K562 (cell line): ENCODE measurements around the gene HES3. TPM values are rescaled to one million over a fixed set of nuclear protein-coding genes. Genes with fewer than 3 reads are reported as not detected.

Experiments
- ATAC-seq: fragments of 200-7000 bp; cut with Tn5 transposase; 3 replicates; pipeline ENCODE4 v1.9.1; 2020; ENCODE audit warnings: moderate library complexity
- BruUV-seq: library from RNA; stranded (reverse); fragments of 400-500 nt; replicated peaks from 2 replicates; lab custom pipeline; 2021; lab: Mats Ljungman, UMichigan
- CTCF ChIA-PET: fragments of 300-600 bp; formaldehyde crosslinking; extraction: SDS; loops from one replicate; lab custom pipeline; 2021; ENCODE audit warnings: low intra/inter-chr PET ratio; lab: Yijun Ruan, JAX
- POLR2A ChIA-PET: fragments of 300-600, 350-650 bp; sonication (Branson Sonifier 250); formaldehyde crosslinking; extraction: SDS; loops from one replicate; lab custom pipeline; 2021; ENCODE audit warnings: antibody characterized with exemption, inconsistent platforms; lab: Yijun Ruan, JAX
- DNase-seq, 4 experiments: peaks; one replicate each; pipeline versions ENCODE4 v3.0.0 to v3.0.0-alpha.2; 2011 to 2018; ENCODE audit warnings: low spot score in 3 of 4, mixed read lengths in 3 of 4; ENCODE audit errors: extremely low read depth in 1 of 4
- FAIRE-seq: peaks from 2 replicates; lab custom pipeline; 2011; peaks lifted over from hg19 to GRCh38; lab: Jason Lieb, UNC
- H2AFZ ChIP-seq: 2 replicates; pipeline ENCODE4 v1.6.0; 2011; ENCODE audit warnings: low read depth, low read length, control low read depth, inconsistent platforms
- H3K27ac ChIP-seq: fragments of 200-600 bp; 3 replicates; pipeline ENCODE4 v1.8.0; 2011; ENCODE audit warnings: low read depth, mild to moderate bottlenecking, control low read depth, inconsistent platforms, low read length, moderate library complexity, mixed read lengths; ENCODE audit errors: extremely low read depth
- H3K27me3 ChIP-seq, 2 experiments: fragments of 300-600 bp in 1 of 2; 2 replicates in 1 of 2; 3 replicates in 1 of 2; pipeline versions ENCODE4 v1.6.0 to v1.8.0; 2011; ENCODE audit warnings: inconsistent platforms in 2 of 2, low read length in 2 of 2, mild to moderate bottlenecking in 1 of 2, mixed read lengths in 1 of 2, moderate library complexity in 1 of 2; ENCODE audit not compliant: control insufficient read depth in 2 of 2, insufficient read depth in 2 of 2
- H3K36me3 ChIP-seq: fragments of 300-600 bp; 3 replicates; pipeline ENCODE4 v1.8.0; 2011; ENCODE audit warnings: mild to moderate bottlenecking, low read length, inconsistent platforms; ENCODE audit not compliant: control insufficient read depth, insufficient read depth
- H3K4me1 ChIP-seq, 2 experiments: fragments of 200-600 bp in 1 of 2; replicated peaks in 1 of 2; 2 replicates in 1 of 2; 3 replicates in 1 of 2; pipeline versions ENCODE4 v1.5.1 to v1.8.0; 2011; ENCODE audit warnings: inconsistent platforms in 2 of 2, low read length in 2 of 2, mild to moderate bottlenecking in 1 of 2, mixed read lengths in 1 of 2, moderate library complexity in 1 of 2; ENCODE audit not compliant: control insufficient read depth in 2 of 2, insufficient read depth in 2 of 2
- H3K4me2 ChIP-seq: 2 replicates; pipeline ENCODE4 v1.6.1; 2011; ENCODE audit warnings: low read length, control low read depth, inconsistent platforms, mixed read lengths; ENCODE audit not compliant: insufficient read depth
- H3K4me3 ChIP-seq: fragments of 200-600 bp; sonication (generic), shearing (Covaris generic); 2 replicates; pipeline ENCODE4 v1.5.1; 2016; ENCODE audit warnings: control low read depth, inconsistent platforms
- H3K79me2 ChIP-seq: fragments of 200-600 bp; 3 replicates; pipeline ENCODE4 v1.8.0; 2011; ENCODE audit warnings: low read length, inconsistent platforms; ENCODE audit not compliant: control insufficient read depth, insufficient read depth
- H3K9ac ChIP-seq, 2 experiments: 2 replicates each; pipeline versions ENCODE4 v1.6.0 to v1.6.1; 2011; ENCODE audit warnings: low read depth in 2 of 2, low read length in 2 of 2, control low read depth in 1 of 2, inconsistent platforms in 1 of 2, mild to moderate bottlenecking in 1 of 2, mixed read lengths in 1 of 2; ENCODE audit not compliant: insufficient read depth in 1 of 2
- H3K9me1 ChIP-seq: one replicate; pipeline ENCODE4 v1.6.0; 2011; ENCODE audit warnings: inconsistent platforms, mild to moderate bottlenecking, low read length, moderate library complexity; ENCODE audit not compliant: control insufficient read depth, insufficient read depth
- H3K9me3 ChIP-seq: replicated peaks from 2 replicates; pipeline ENCODE4 v1.5.1; 2011; ENCODE audit warnings: low read depth, low read length, inconsistent platforms; ENCODE audit not compliant: control insufficient read depth, insufficient read depth
- H4K20me1 ChIP-seq: replicated peaks from 2 replicates; pipeline ENCODE4 v1.6.1; 2011; ENCODE audit warnings: low read length, inconsistent platforms, mixed read lengths; ENCODE audit not compliant: control insufficient read depth, insufficient read depth
- L3MBTL2 ChIP-seq: fragments of 450-650 bp; IDR thresholded peaks from 2 replicates; pipeline ENCODE4 v1.6.1; 2016; ENCODE audit warnings: mild to moderate bottlenecking, moderate library complexity
- MAFG ChIP-seq: fragments of 450-650 bp; conservative IDR thresholded peaks from 2 replicates; pipeline ENCODE4 v1.6.1; 2016; ENCODE audit warnings: missing genetic modification characterization, missing compliant biosample characterization
- WGBS: fragments of 100-300 bp; shearing (Covaris generic); methylation state at CpG from one replicate; pipeline ENCODE4 v1.1.6; 2016; ENCODE audit warnings: low coverage, mixed read lengths; ENCODE audit not compliant: insufficient coverage; ENCODE audit errors: missing lambda C conversion rate; 5-methylcytosine and 5-hydroxymethylcytosine counted together
- in situ Hi-C: fragments of 300-500 bp; cut with MboI; formaldehyde crosslinking; loops from 4 replicates; pipeline ENCODE4 v1.15.0; 2018; ENCODE audit warnings: inconsistent platforms, mixed read lengths
- intact Hi-C: fragments of 100-400 bp; cut with micrococcal nuclease; formaldehyde crosslinking; loops from 2 replicates; pipeline ENCODE4 v1.14.2; 2022
- polyA plus RNA-seq, 8 experiments: library from polyadenylated mRNA; depleted of rRNA in 4 of 8; stranded (reverse) in 5 of 8; unstranded in 3 of 8; fragments of >200 nt; fragmentation: Nextera tagmentation in 2 of 8; fragmentation: Illumina TruSeq in 1 of 8; extraction: Ambion mirVana in 2 of 8; extraction: Trizol in 1 of 8; gene quantifications; 2 replicates each; pipeline versions ENCODE4 v1.2.1 to v1.2.3, GENCODE V29; 2011 to 2014; ENCODE audit warnings: inconsistent platforms in 1 of 8, missing spikeins in 1 of 8
- total RNA-seq, 7 experiments: library from RNA; depleted of rRNA in 6 of 7; stranded (reverse); fragments of >200 nt in 6 of 7; fragmentation: Illumina TruSeq in 2 of 7; extraction: Trizol in 2 of 7; gene quantifications; 2 replicates each; pipeline versions ENCODE4 v1.2.1 to v1.2.3, GENCODE V29; 2011 to 2021; ENCODE audit warnings: low replicate concordance in 1 of 7
- TF ChIP-seq, protein P1 (sequence below): sonication (generic); formaldehyde crosslinking; IDR thresholded peaks from 2 replicates; pipeline ENCODE4 v1.8.1; 2023; ENCODE audit warnings: mild to moderate bottlenecking, missing genetic modification reagents

The HES3 gene
- total and polyA plus RNA-seq, 9 of the 15 experiments (the other 6 are each of a cell fraction or from before 2014, with no cell fraction given): not detected

DNA sequence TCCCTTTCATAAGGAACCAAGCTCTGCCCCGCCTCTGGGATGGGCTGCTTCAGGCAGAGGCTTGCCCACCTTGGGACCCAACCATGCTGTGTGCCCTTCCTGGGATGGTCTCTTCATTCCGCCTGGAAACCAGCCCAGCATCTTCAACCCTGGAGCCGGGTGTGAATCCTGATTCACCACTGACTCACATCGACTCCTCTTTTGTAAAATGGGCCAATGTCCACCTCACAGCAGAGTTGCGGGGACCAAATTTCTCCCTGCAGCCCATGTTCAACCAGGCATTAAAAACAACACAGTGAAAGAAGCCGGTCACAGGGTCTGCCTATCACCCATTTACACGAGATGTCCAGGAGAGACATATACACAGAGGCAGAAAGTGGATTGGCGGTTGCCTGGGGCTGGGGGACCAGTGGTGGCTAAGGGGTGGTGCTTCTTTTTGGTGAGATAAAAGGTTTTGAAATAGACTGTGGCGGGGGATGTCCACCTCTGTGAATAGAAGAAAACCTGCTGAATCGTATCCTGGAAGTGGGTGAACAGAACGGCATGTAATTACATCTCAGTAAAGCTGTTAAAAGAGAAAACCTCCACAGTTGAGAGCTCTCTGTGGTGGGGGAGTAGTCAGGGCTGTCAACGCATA is 23.8 kb downstream of the HES3 start:
- DNase-seq (no peak), FAIRE-seq (peak; percentile 70), ATAC-seq (peak; percentile 37)
- Histone ChIP-seq H3K4me3 (no peak overlapping the region), H3K9me1 (no peaks in the 10 kb centered on the region), H3K27me3 (no peaks in the 10 kb centered on the region), H4K20me1 (peaks cover 25% of the 10 kb centered on the region), H3K9me3 (no peaks in the 10 kb centered on the region), H3K36me3 (no peaks in the 10 kb centered on the region; the same call in 1 of the 3 replicates), H3K4me1 (peaks cover 0 to 70% of the 10 kb centered on the region in 2 experiments; a peak in 3 of 5 replicates), H2AFZ (no peak overlapping the region), H3K27ac (no peak overlapping the region), H3K79me2 (no peaks in the 10 kb centered on the region), H3K4me2 (no peak overlapping the region), H3K9ac (no peak overlapping the region)
- no TSS peak for BruUV-seq
- intact Hi-C loops (loop anchor here (1.0 kb wide), 1 partner anchor 75 kb away; no protein-coding TSS in a partner anchor), in situ Hi-C loops (loop anchor here (25.0 kb wide), 1 partner anchor 944 kb away; no protein-coding TSS in a partner anchor)
- ChIA-PET CTCF (interaction anchor here (0.6 to 1.8 kb wide), 4 partner anchors 12 to 75 kb away, joined by 3 to 20 read pairs (median 4); no protein-coding TSS in a partner anchor), POLR2A (interaction anchor here (0.7 to 1.6 kb wide), 2 partner anchors 13 to 16 kb away, joined by 3 to 4 read pairs; no protein-coding TSS in a partner anchor)
- WGBS: 39% methylated on average over 12 of the region's 12 CpGs
- TF ChIP-seq L3MBTL2 (no peak), MAFG (tag) (no peak)
- TF ChIP-seq, protein P1, sequence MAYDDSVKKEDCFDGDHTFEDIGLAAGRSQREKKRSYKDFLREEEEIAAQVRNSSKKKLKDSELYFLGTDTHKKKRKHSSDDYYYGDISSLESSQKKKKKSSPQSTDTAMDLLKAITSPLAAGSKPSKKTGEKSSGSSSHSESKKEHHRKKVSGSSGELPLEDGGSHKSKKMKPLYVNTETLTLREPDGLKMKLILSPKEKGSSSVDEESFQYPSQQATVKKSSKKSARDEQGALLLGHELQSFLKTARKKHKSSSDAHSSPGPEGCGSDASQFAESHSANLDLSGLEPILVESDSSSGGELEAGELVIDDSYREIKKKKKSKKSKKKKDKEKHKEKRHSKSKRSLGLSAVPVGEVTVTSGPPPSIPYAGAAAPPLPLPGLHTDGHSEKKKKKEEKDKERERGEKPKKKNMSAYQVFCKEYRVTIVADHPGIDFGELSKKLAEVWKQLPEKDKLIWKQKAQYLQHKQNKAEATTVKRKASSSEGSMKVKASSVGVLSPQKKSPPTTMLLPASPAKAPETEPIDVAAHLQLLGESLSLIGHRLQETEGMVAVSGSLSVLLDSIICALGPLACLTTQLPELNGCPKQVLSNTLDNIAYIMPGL (CRISPR knock-in tag): no peak
- TF ChIP-seq, all 486 proteins: peak for 0
